ENCODE data around the gene HMGA1.

DNA sequence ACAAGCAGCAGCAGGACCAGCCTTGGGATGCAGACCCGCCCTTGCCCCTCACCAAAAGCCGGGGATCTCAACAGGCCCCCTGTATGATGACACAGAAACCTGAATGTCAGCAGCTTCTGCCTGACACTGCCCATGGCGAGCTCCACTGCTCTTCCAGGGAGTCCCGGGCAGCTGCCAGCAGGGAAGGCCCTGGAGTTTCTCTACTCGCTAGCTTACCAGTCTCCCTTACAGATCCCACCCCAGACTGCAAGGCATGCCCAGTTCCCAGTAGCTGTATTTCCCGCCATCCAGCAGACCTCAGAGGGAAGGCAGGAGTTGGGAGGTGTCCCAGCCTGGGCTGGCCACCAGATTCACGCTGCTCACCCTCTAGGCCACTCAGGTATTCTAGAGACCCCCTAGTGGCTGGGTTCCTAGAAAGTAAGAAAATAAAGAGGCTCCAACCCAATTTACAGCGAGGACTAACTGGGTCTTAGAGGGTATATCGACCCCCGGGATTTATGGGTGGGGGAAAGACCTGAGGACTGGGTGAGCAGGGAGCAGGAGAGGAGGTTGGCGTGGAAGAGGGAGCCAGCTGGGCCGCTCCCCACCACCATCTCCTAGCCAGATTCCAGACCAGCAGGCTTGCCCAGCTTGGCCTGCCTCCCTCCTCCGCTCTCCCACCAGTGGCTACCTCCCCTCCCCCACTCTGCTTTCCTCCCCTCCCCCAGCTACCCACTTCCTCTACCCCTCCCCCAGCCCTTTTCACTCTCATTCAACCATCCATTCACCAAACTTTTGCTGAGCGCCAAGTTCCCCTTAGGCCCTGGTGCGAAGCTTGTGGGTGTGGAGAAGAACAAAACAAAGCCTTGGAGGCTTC lies 9.7 kb upstream of the HMGA1 start:
- no peak for TF ChIP-seq POLR2A (IDR thresholded peaks at IDR 0.05)
- TF ChIP-seq, protein P1, sequence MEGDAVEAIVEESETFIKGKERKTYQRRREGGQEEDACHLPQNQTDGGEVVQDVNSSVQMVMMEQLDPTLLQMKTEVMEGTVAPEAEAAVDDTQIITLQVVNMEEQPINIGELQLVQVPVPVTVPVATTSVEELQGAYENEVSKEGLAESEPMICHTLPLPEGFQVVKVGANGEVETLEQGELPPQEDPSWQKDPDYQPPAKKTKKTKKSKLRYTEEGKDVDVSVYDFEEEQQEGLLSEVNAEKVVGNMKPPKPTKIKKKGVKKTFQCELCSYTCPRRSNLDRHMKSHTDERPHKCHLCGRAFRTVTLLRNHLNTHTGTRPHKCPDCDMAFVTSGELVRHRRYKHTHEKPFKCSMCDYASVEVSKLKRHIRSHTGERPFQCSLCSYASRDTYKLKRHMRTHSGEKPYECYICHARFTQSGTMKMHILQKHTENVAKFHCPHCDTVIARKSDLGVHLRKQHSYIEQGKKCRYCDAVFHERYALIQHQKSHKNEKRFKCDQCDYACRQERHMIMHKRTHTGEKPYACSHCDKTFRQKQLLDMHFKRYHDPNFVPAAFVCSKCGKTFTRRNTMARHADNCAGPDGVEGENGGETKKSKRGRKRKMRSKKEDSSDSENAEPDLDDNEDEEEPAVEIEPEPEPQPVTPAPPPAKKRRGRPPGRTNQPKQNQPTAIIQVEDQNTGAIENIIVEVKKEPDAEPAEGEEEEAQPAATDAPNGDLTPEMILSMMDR (IDR thresholded peaks at IDR 0.05): no peak

Data from uterus (tissue), 2 donors.